K562 (cell line): Measurements from ENCODE around the gene EXOC2. TPM values are rescaled to one million over a fixed set of nuclear protein-coding genes. Genes with fewer than 3 reads are reported as not detected.
A peak's percentile ranks its signal among the peaks of the same experiment; 100 is the strongest.

Experiments used
- ATAC-seq: fragments of 200-7000 bp; cut with Tn5 transposase; 3 replicates; pipeline ENCODE4 v1.9.1; 2020; ENCODE audit warnings: moderate library complexity
- BruUV-seq: library from RNA; stranded (reverse); fragments of 400-500 nt; replicated peaks from 2 replicates; lab custom pipeline; 2021; lab: Mats Ljungman, UMichigan
- CTCF ChIA-PET: fragments of 300-600 bp; formaldehyde crosslinking; extraction: SDS; loops from one replicate; lab custom pipeline; 2021; ENCODE audit warnings: low intra/inter-chr PET ratio; lab: Yijun Ruan, JAX
- POLR2A ChIA-PET: fragments of 300-600, 350-650 bp; sonication (Branson Sonifier 250); formaldehyde crosslinking; extraction: SDS; loops from one replicate; lab custom pipeline; 2021; ENCODE audit warnings: antibody characterized with exemption, inconsistent platforms; lab: Yijun Ruan, JAX
- DNase-seq, 4 experiments: peaks; one replicate each; pipeline versions ENCODE4 v3.0.0 to v3.0.0-alpha.2; 2011 to 2018; ENCODE audit warnings: low spot score in 3 of 4, mixed read lengths in 3 of 4; ENCODE audit errors: extremely low read depth in 1 of 4
- FAIRE-seq: peaks from 2 replicates; lab custom pipeline; 2011; peaks lifted over from hg19 to GRCh38; lab: Jason Lieb, UNC
- H2AFZ ChIP-seq: 2 replicates; pipeline ENCODE4 v1.6.0; 2011; ENCODE audit warnings: low read depth, low read length, control low read depth, inconsistent platforms
- H3K27ac ChIP-seq: fragments of 200-600 bp; 3 replicates; pipeline ENCODE4 v1.8.0; 2011; ENCODE audit warnings: low read depth, mild to moderate bottlenecking, control low read depth, inconsistent platforms, low read length, moderate library complexity, mixed read lengths; ENCODE audit errors: extremely low read depth
- H3K27me3 ChIP-seq, 2 experiments: fragments of 300-600 bp in 1 of 2; 2 replicates in 1 of 2; 3 replicates in 1 of 2; pipeline versions ENCODE4 v1.6.0 to v1.8.0; 2011; ENCODE audit warnings: inconsistent platforms in 2 of 2, low read length in 2 of 2, mild to moderate bottlenecking in 1 of 2, mixed read lengths in 1 of 2, moderate library complexity in 1 of 2; ENCODE audit not compliant: control insufficient read depth in 2 of 2, insufficient read depth in 2 of 2
- H3K36me3 ChIP-seq: fragments of 300-600 bp; 3 replicates; pipeline ENCODE4 v1.8.0; 2011; ENCODE audit warnings: mild to moderate bottlenecking, low read length, inconsistent platforms; ENCODE audit not compliant: control insufficient read depth, insufficient read depth
- H3K4me1 ChIP-seq, 2 experiments: fragments of 200-600 bp in 1 of 2; replicated peaks in 1 of 2; 2 replicates in 1 of 2; 3 replicates in 1 of 2; pipeline versions ENCODE4 v1.5.1 to v1.8.0; 2011; ENCODE audit warnings: inconsistent platforms in 2 of 2, low read length in 2 of 2, mild to moderate bottlenecking in 1 of 2, mixed read lengths in 1 of 2, moderate library complexity in 1 of 2; ENCODE audit not compliant: control insufficient read depth in 2 of 2, insufficient read depth in 2 of 2
- H3K4me2 ChIP-seq: 2 replicates; pipeline ENCODE4 v1.6.1; 2011; ENCODE audit warnings: low read length, control low read depth, inconsistent platforms, mixed read lengths; ENCODE audit not compliant: insufficient read depth
- H3K4me3 ChIP-seq: fragments of 200-600 bp; sonication (generic), shearing (Covaris generic); 2 replicates; pipeline ENCODE4 v1.5.1; 2016; ENCODE audit warnings: control low read depth, inconsistent platforms
- H3K79me2 ChIP-seq: fragments of 200-600 bp; 3 replicates; pipeline ENCODE4 v1.8.0; 2011; ENCODE audit warnings: low read length, inconsistent platforms; ENCODE audit not compliant: control insufficient read depth, insufficient read depth
- H3K9ac ChIP-seq, 2 experiments: 2 replicates each; pipeline versions ENCODE4 v1.6.0 to v1.6.1; 2011; ENCODE audit warnings: low read depth in 2 of 2, low read length in 2 of 2, control low read depth in 1 of 2, inconsistent platforms in 1 of 2, mild to moderate bottlenecking in 1 of 2, mixed read lengths in 1 of 2; ENCODE audit not compliant: insufficient read depth in 1 of 2
- H3K9me1 ChIP-seq: one replicate; pipeline ENCODE4 v1.6.0; 2011; ENCODE audit warnings: inconsistent platforms, mild to moderate bottlenecking, low read length, moderate library complexity; ENCODE audit not compliant: control insufficient read depth, insufficient read depth
- H3K9me3 ChIP-seq: replicated peaks from 2 replicates; pipeline ENCODE4 v1.5.1; 2011; ENCODE audit warnings: low read depth, low read length, inconsistent platforms; ENCODE audit not compliant: control insufficient read depth, insufficient read depth
- H4K20me1 ChIP-seq: replicated peaks from 2 replicates; pipeline ENCODE4 v1.6.1; 2011; ENCODE audit warnings: low read length, inconsistent platforms, mixed read lengths; ENCODE audit not compliant: control insufficient read depth, insufficient read depth
- ID3 ChIP-seq, 2 experiments: fragments of 250-450 bp in 1 of 2; fragments of 450-650 bp in 1 of 2; sonication (Bioruptor Pico) in 1 of 2; IDR thresholded peaks; 2 replicates each; pipeline versions ENCODE4 v1.6.1 to v1.8.0; 2016 to 2021; ENCODE audit warnings: mild to moderate bottlenecking in 2 of 2, moderate library complexity in 2 of 2, missing compliant biosample characterization in 1 of 2, missing genetic modification characterization in 1 of 2
- MEIS2 ChIP-seq: fragments of 450-650 bp; IDR thresholded peaks from 2 replicates; pipeline ENCODE4 v1.6.1; 2014; ENCODE audit warnings: mild to moderate bottlenecking; ENCODE audit not compliant: partially characterized antibody
- ZEB2 ChIP-seq: fragments of 450-650 bp; IDR thresholded peaks from 2 replicates; pipeline ENCODE4 v1.6.1; 2016
- ZFP1 ChIP-seq: fragments of 450-650 bp; formaldehyde crosslinking; IDR thresholded peaks from 2 replicates; pipeline ENCODE4 v1.4.0; 2020; ENCODE audit warnings: mild to moderate bottlenecking, mixed read lengths
- ZNF143 ChIP-seq: sonication (generic); formaldehyde crosslinking; IDR thresholded peaks from 2 replicates; pipeline ENCODE4 v1.9.0; 2022; ENCODE audit warnings: mild to moderate bottlenecking, missing genetic modification reagents
- ZNF263 ChIP-seq: sonication (generic); formaldehyde crosslinking; IDR thresholded peaks from 2 replicates; pipeline ENCODE4 v1.8.0; 2022; ENCODE audit warnings: mild to moderate bottlenecking, missing genetic modification reagents, borderline replicate concordance
- ZNF57 ChIP-seq: fragments of 450-650 bp; formaldehyde crosslinking; IDR thresholded peaks from 2 replicates; pipeline ENCODE4 v1.4.0; 2020; ENCODE audit warnings: mild to moderate bottlenecking, moderate library complexity
- WGBS: fragments of 100-300 bp; shearing (Covaris generic); methylation state at CpG from one replicate; pipeline ENCODE4 v1.1.6; 2016; ENCODE audit warnings: low coverage, mixed read lengths; ENCODE audit not compliant: insufficient coverage; ENCODE audit errors: missing lambda C conversion rate; 5-methylcytosine and 5-hydroxymethylcytosine counted together
- in situ Hi-C: fragments of 300-500 bp; cut with MboI; formaldehyde crosslinking; loops from 4 replicates; pipeline ENCODE4 v1.15.0; 2018; ENCODE audit warnings: inconsistent platforms, mixed read lengths
- intact Hi-C: fragments of 100-400 bp; cut with micrococcal nuclease; formaldehyde crosslinking; loops from 2 replicates; pipeline ENCODE4 v1.14.2; 2022
- polyA plus RNA-seq, 8 experiments: library from polyadenylated mRNA; depleted of rRNA in 4 of 8; stranded (reverse) in 5 of 8; unstranded in 3 of 8; fragments of >200 nt; fragmentation: Nextera tagmentation in 2 of 8; fragmentation: Illumina TruSeq in 1 of 8; extraction: Ambion mirVana in 2 of 8; extraction: Trizol in 1 of 8; gene quantifications; 2 replicates each; pipeline versions ENCODE4 v1.2.1 to v1.2.3, GENCODE V29; 2011 to 2014; ENCODE audit warnings: inconsistent platforms in 1 of 8, missing spikeins in 1 of 8
- total RNA-seq, 7 experiments: library from RNA; depleted of rRNA in 6 of 7; stranded (reverse); fragments of >200 nt in 6 of 7; fragmentation: Illumina TruSeq in 2 of 7; extraction: Trizol in 2 of 7; gene quantifications; 2 replicates each; pipeline versions ENCODE4 v1.2.1 to v1.2.3, GENCODE V29; 2011 to 2021; ENCODE audit warnings: low replicate concordance in 1 of 7
- TF ChIP-seq, protein P1 (sequence below): sonication (generic); formaldehyde crosslinking; IDR thresholded peaks from 2 replicates; pipeline ENCODE4 v1.8.0; 2022; ENCODE audit warnings: mild to moderate bottlenecking, missing genetic modification reagents, borderline replicate concordance

The EXOC2 gene
- total and polyA plus RNA-seq, 9 of the 15 experiments (the other 6 are each of a cell fraction or from before 2014, with no cell fraction given): 12.2 to 30.2 (median 24.2) TPM

- TF ChIP-seq ID3 (CRISPR knock-in tag; IDR thresholded peaks at IDR 0.05): no peak
- TF ChIP-seq ID3 (tag; IDR thresholded peaks at IDR 0.05): no peak
Measured at GRCh38 chr6:654136-654535, 38.8 kb downstream of the EXOC2 start (continued).

- no peak overlapping the region for H3K4me3 ChIP-seq
- no TSS peak for BruUV-seq
- H3K4me1 ChIP-seq: peaks cover 6 to 9% of the 10 kb centered on the region in 2 experiments; a peak in 3 of 5 replicates
- in situ Hi-C loops: no loop called here
- ChIA-PET CTCF (no interaction called here), POLR2A (interaction anchor here (0.8 kb wide), 1 partner anchor 22 kb away, joined by 4 read pairs; no protein-coding TSS in a partner anchor)
- no peak for DNase-seq
- H3K9me3 ChIP-seq: no peaks in the 10 kb centered on the region
- no peaks in the 10 kb centered on the region for H3K27me3 ChIP-seq
- H3K36me3 ChIP-seq: peaks cover 6% of the 10 kb centered on the region; the same call in 1 of the 3 replicates
- no peak for ATAC-seq
- FAIRE-seq: no peak
- H3K79me2 ChIP-seq: peaks cover 5% of the 10 kb centered on the region; the same call in 1 of the 3 replicates
- H4K20me1 ChIP-seq: no peaks in the 10 kb centered on the region
- intact Hi-C loops: no loop called here
- H3K27ac ChIP-seq: no peak overlapping the region
- no peak for TF ChIP-seq ZNF143 (CRISPR knock-in tag)
- peak; percentile 9 for TF ChIP-seq MEIS2
- no peak for TF ChIP-seq ZEB2
- TF ChIP-seq, protein P1, sequence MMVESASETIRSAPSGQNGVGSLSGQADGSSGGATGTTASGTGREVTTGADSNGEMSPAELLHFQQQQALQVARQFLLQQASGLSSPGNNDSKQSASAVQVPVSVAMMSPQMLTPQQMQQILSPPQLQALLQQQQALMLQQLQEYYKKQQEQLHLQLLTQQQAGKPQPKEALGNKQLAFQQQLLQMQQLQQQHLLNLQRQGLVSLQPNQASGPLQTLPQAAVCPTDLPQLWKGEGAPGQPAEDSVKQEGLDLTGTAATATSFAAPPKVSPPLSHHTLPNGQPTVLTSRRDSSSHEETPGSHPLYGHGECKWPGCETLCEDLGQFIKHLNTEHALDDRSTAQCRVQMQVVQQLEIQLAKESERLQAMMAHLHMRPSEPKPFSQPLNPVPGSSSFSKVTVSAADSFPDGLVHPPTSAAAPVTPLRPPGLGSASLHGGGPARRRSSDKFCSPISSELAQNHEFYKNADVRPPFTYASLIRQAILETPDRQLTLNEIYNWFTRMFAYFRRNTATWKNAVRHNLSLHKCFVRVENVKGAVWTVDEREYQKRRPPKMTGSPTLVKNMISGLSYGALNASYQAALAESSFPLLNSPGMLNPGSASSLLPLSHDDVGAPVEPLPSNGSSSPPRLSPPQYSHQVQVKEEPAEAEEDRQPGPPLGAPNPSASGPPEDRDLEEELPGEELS (CRISPR knock-in tag): no peak
- no peak for TF ChIP-seq ZNF57 (CRISPR knock-in tag)
- TF ChIP-seq ZNF263 (CRISPR knock-in tag): no peak
- no peak for TF ChIP-seq ZFP1 (CRISPR knock-in tag)
- no peaks in the 10 kb centered on the region for H3K9me1 ChIP-seq
- no peak overlapping the region for H3K9ac ChIP-seq
- H3K4me2 ChIP-seq: no peak overlapping the region
- WGBS: 33% methylated on average over 3 of the region's 3 CpGs
- H2AFZ ChIP-seq: no peak overlapping the region
Measured at GRCh38 chr6:652865-653264, 40.1 kb downstream of the EXOC2 start.
